Nephron (organoid): Measurements from ENCODE around the gene CENPC.

ENCODE experiments used
- H3K27ac Mint-ChIP-seq, 3 experiments: 2 replicates each; pipeline ENCODE4 v1.8.0; 2020; ENCODE audit warnings: mixed read lengths in 3 of 3, mild to moderate bottlenecking in 2 of 3, moderate library complexity in 1 of 3
- H3K27me3 Mint-ChIP-seq: 2 replicates; pipeline ENCODE4 v1.8.0; 2021; ENCODE audit warnings: low read depth, mild to moderate bottlenecking, moderate library complexity, mixed read lengths
- H3K36me3 Mint-ChIP-seq: 2 replicates; pipeline ENCODE4 v1.8.0; 2020; ENCODE audit warnings: low read depth, mixed read lengths
- H3K4me1 Mint-ChIP-seq: 2 replicates; pipeline ENCODE4 v1.8.0; 2020; ENCODE audit warnings: mixed read lengths
- H3K4me3 Mint-ChIP-seq, 3 experiments: 2 replicates each; pipeline ENCODE4 v1.8.0; 2020; ENCODE audit warnings: mild to moderate bottlenecking in 3 of 3, mixed read lengths in 3 of 3, moderate library complexity in 2 of 3
- H3K9me3 Mint-ChIP-seq: 2 replicates; pipeline ENCODE4 v1.8.0; 2020; ENCODE audit warnings: mixed read lengths
- CTCF ChIP-seq, 3 experiments: fragments of 200-600 bp; sonication (generic); IDR thresholded peaks; one replicate each; pipeline ENCODE4 v1.5.0; 2021; ENCODE audit warnings: antibody characterized with exemption in 3 of 3; ENCODE audit not compliant: unreplicated experiment in 3 of 3

CENPC gene, protein sequence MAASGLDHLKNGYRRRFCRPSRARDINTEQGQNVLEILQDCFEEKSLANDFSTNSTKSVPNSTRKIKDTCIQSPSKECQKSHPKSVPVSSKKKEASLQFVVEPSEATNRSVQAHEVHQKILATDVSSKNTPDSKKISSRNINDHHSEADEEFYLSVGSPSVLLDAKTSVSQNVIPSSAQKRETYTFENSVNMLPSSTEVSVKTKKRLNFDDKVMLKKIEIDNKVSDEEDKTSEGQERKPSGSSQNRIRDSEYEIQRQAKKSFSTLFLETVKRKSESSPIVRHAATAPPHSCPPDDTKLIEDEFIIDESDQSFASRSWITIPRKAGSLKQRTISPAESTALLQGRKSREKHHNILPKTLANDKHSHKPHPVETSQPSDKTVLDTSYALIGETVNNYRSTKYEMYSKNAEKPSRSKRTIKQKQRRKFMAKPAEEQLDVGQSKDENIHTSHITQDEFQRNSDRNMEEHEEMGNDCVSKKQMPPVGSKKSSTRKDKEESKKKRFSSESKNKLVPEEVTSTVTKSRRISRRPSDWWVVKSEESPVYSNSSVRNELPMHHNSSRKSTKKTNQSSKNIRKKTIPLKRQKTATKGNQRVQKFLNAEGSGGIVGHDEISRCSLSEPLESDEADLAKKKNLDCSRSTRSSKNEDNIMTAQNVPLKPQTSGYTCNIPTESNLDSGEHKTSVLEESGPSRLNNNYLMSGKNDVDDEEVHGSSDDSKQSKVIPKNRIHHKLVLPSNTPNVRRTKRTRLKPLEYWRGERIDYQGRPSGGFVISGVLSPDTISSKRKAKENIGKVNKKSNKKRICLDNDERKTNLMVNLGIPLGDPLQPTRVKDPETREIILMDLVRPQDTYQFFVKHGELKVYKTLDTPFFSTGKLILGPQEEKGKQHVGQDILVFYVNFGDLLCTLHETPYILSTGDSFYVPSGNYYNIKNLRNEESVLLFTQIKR

DNA sequence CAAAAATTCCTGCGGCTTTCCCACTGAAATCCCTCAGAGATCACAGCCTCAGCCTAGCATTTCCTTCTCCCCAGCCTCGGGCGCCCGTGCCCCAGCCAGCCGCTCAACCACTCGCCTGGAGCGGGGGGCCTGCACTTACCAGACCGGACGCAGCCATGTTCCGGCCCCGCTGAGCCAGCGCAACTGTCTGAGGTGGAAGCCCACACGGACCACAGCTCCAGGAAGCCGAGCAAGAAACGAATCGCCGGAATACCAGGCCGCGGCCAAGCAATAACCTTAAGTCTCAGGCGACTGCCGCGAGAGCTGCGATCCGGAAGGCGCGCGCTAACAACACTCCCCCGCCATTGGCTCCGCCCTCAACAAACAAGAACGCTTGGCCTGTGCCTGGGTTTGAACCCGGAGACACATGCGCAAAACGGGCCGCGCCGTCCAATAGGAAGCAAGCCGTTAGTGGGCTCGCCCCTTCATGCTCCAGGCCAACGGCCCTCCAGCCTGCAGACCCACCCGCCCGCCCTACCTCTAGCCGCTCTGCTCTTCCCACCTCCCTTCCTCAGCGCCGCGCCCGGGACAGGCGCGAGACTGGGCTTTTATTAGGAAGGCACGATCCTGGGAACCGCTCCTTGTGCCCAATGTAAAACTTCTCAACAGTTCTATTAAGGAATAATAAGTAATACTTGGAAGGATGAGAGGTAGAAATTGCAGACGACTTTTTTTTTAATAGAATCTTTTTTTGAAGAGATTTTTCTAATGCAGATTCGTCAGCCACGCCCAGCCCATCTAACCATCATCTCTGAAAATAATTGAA is at the start of gene CENPC:
CENPC (minus strand) TSS at position 305 of the 805 bp plus-strand sequence; CDS start at position 157, 148 bp downstream.
- no peaks in the 10 kb centered on the region for H3K9me3 Mint-ChIP-seq
- H3K27ac Mint-ChIP-seq, result peak within 1 kb of the TSS; percentile 97 to 99 (median 98)
- peak within 1 kb of the TSS; percentile 98 to 99 (median 99) for H3K4me3 Mint-ChIP-seq
- peaks cover 17% of the 10 kb centered on the region for H3K36me3 Mint-ChIP-seq
- no peak for TF ChIP-seq CTCF (IDR thresholded peaks at IDR 0.05; ENCODE audit: unreplicated experiment in 3 of 3)
- peaks cover 7% of the 10 kb centered on the region for H3K4me1 Mint-ChIP-seq
- H3K27me3 Mint-ChIP-seq, result no peaks in the 10 kb centered on the region

GRCh38 chr4:67593741-67594175 is 48.5 kb upstream of the CENPC start:
- Mint-ChIP-seq H3K27me3 (no peaks in the 10 kb centered on the region), H3K4me1 (no peaks in the 10 kb centered on the region), H3K4me3 (no peak overlapping the region), H3K27ac (no peak overlapping the region), H3K9me3 (peaks cover 4% of the 10 kb centered on the region), H3K36me3 (no peaks in the 10 kb centered on the region)
- no peak for TF ChIP-seq CTCF (IDR thresholded peaks at IDR 0.05; ENCODE audit: unreplicated experiment in 3 of 3)

DNA sequence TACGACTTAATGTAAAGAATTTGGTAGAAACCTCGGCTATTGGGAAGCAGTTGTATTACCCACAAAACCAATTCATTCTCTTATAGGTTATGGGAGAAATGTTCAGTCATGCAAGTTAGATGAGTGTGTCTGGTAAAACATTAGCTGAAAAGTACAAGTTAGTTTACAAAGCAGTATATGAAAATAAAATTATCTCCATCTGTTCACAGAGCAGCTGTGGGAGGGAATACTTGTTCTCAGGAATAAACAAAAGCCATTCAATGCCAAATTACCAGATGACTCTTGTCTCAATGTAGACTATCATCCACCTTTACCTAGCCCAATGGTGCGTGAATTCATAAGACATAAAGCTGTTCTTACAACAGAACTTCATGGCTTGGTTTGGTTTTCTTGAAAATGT is 41.9 kb upstream of the CENPC start:
- Mint-ChIP-seq H3K4me3 (no peak overlapping the region), H3K9me3 (no peaks in the 10 kb centered on the region), H3K27ac (no peak overlapping the region), H3K36me3 (no peaks in the 10 kb centered on the region), H3K4me1 (no peaks in the 10 kb centered on the region), H3K27me3 (peaks cover 5% of the 10 kb centered on the region)
- TF ChIP-seq CTCF (IDR thresholded peaks at IDR 0.05; ENCODE audit: unreplicated experiment in 3 of 3), result no peak

- Mint-ChIP-seq H3K4me1 (no peaks in the 10 kb centered on the region), H3K27me3 (peaks cover 5% of the 10 kb centered on the region), H3K27ac (no peak overlapping the region), H3K9me3 (no peaks in the 10 kb centered on the region), H3K4me3 (no peak overlapping the region), H3K36me3 (no peaks in the 10 kb centered on the region)
- no peak for TF ChIP-seq CTCF (IDR thresholded peaks at IDR 0.05; ENCODE audit: unreplicated experiment in 3 of 3)
Observed at GRCh38 chr4:67584496-67584895, 39.2 kb upstream of the CENPC start.

- no peaks in the 10 kb centered on the region for H3K36me3 Mint-ChIP-seq
- no peak overlapping the region for H3K27ac Mint-ChIP-seq
- H3K9me3 Mint-ChIP-seq, result no peaks in the 10 kb centered on the region
- TF ChIP-seq CTCF (IDR thresholded peaks at IDR 0.05; ENCODE audit: unreplicated experiment in 3 of 3), result no peak
- H3K4me1 Mint-ChIP-seq, result no peaks in the 10 kb centered on the region
- H3K4me3 Mint-ChIP-seq, result no peak overlapping the region
- no peaks in the 10 kb centered on the region for H3K27me3 Mint-ChIP-seq
Observed at GRCh38 chr4:67581913-67582312, 36.6 kb upstream of the CENPC start.
